GM21619 (cell line): Measurements from ENCODE around the gene HNRNPC.
"Not testable (repeated sequence)": the region's sequence is repeated elsewhere in the genome, so short reads cannot be mapped to it uniquely, and the experiment has no call there.

Experiments
- ATAC-seq: cut with Tn5 transposase; IDR thresholded peaks from one replicate; pipeline ENCODE4 v1.9.1; 2021; ENCODE audit not compliant: unreplicated experiment

Gene HNRNPC

GRCh38 chr14:21197418-21198205 lies 71.6 kb downstream of the HNRNPC start:
- ATAC-seq: no peak

GRCh38 chr14:21194597-21194996 lies 74.6 kb downstream of the HNRNPC start:
- no peak for ATAC-seq

GRCh38 chr14:21192875-21193535 lies 76.2 kb downstream of the HNRNPC start:
- no peak for ATAC-seq

GRCh38 chr14:21192447-21192822 lies 76.8 kb downstream of the HNRNPC start:
- no peak for ATAC-seq

- peak; percentile 96 for ATAC-seq
Measured at GRCh38 chr14:21191809-21192446, 77.3 kb downstream of the HNRNPC start.

GRCh38 chr14:21191261-21191808 lies 77.9 kb downstream of the HNRNPC start:
- ATAC-seq: no peak

GRCh38 chr14:21185491-21185890 lies 83.8 kb downstream of the HNRNPC start:
- no peak for ATAC-seq

- no peak for ATAC-seq
Measured at GRCh38 chr14:21184254-21184653, 85.0 kb downstream of the HNRNPC start.

GRCh38 chr14:21182166-21182565 lies 87.1 kb downstream of the HNRNPC start:
- ATAC-seq: no peak

GRCh38 chr14:21171128-21171527 lies 98.1 kb downstream of the HNRNPC start:
- ATAC-seq: no peak

- ATAC-seq: no peak
Measured at GRCh38 chr14:21169573-21169972, 99.7 kb downstream of the HNRNPC start.

GRCh38 chr14:21168055-21168454 lies 101.2 kb downstream of the HNRNPC start:
- no peak for ATAC-seq

- ATAC-seq: not testable (repeated sequence)
Measured at GRCh38 chr14:21165670-21166069, 103.6 kb downstream of the HNRNPC start.

- ATAC-seq: not testable (repeated sequence)
Measured at GRCh38 chr14:21165002-21165605, 104.1 kb downstream of the HNRNPC start.

GRCh38 chr14:21163871-21164291 lies 105.4 kb downstream of the HNRNPC start:
- ATAC-seq: no peak

- no peak for ATAC-seq
Measured at GRCh38 chr14:21162081-21162480, 107.2 kb downstream of the HNRNPC start.

- ATAC-seq: no peak
Measured at GRCh38 chr14:21160061-21160610, 109.1 kb downstream of the HNRNPC start.
